KOPT-K1 (cell line): ENCODE data around the gene FAM20C.
"Not testable (repeated sequence)": the region's sequence is repeated elsewhere in the genome, so short reads cannot be mapped to it uniquely, and the experiment has no call there.

Source experiments
- H3K27ac ChIP-seq: fragments of 200-600 bp; sonication (generic); 2 replicates; pipeline ENCODE4 v1.5.1; 2016; ENCODE audit warnings: antibody characterized with exemption, mild to moderate bottlenecking, low read depth, low read length; ENCODE audit not compliant: poor library complexity, severe bottlenecking
- H3K36me3 ChIP-seq: fragments of 200-600 bp; sonication (generic); 2 replicates; pipeline ENCODE4 v1.5.1; 2017; ENCODE audit warnings: antibody characterized with exemption, mild to moderate bottlenecking, low read length, moderate library complexity; ENCODE audit not compliant: insufficient read depth
- H3K9me3 ChIP-seq: fragments of 200-600 bp; sonication (generic); 2 replicates; pipeline ENCODE4 v1.5.1; 2017; ENCODE audit warnings: antibody characterized with exemption, low read length, mild to moderate bottlenecking; ENCODE audit not compliant: insufficient read depth, poor library complexity, severe bottlenecking

The FAM20C gene

DNA sequence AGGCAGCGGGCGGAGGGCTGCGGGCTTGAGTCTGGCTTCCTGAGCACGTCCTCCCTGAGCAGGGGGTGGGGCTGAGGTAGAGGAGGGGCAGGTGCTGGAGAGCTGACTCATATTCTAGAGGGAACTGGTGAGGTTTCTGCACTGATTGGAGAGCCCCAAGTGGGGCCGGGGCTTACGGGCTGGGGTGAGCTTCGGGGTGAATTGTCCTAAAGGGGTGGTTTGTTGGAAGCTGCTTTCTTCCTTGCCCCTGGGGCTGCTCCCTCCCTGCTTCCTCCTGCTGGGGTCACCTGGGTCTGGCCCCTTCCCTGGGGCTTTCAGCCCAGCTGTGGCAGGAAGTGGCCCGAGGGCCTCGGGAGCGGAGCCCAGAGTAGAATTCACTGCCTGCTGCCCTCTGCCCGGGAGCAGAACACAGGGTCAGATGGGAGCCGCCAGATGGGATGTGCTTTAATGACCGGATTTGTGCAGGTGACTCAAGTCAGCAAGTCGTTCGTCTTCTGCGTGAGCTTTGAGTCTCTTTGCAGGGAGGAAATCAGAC lies 48.6 kb downstream of the FAM20C start:
- no peak overlapping the region for H3K27ac ChIP-seq
- no peaks in the 10 kb centered on the region for H3K9me3 ChIP-seq
- H3K36me3 ChIP-seq, result no peaks in the 10 kb centered on the region

DNA sequence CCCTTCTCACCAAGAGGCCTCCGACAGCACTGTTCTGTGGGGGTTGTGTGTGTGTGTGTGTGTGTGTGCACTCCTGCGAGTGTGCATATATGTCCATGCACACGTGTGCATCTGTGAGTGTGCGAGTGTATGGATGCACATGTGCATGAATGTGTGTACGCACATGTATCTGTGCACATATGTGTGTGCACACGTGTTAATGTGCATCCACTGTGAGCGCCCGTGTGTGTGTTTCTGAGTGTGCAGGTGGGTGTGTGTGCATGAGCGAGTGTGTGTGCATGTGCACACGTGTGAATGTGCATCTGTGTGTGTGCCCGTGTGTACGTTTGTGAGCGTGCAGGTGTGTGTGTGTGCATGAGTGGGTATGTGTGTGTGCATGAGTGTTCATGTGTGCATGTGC lies 49.1 kb downstream of the FAM20C start:
- no peaks in the 10 kb centered on the region for H3K9me3 ChIP-seq
- no peaks in the 10 kb centered on the region for H3K36me3 ChIP-seq
- H3K27ac ChIP-seq, result no peak overlapping the region

DNA sequence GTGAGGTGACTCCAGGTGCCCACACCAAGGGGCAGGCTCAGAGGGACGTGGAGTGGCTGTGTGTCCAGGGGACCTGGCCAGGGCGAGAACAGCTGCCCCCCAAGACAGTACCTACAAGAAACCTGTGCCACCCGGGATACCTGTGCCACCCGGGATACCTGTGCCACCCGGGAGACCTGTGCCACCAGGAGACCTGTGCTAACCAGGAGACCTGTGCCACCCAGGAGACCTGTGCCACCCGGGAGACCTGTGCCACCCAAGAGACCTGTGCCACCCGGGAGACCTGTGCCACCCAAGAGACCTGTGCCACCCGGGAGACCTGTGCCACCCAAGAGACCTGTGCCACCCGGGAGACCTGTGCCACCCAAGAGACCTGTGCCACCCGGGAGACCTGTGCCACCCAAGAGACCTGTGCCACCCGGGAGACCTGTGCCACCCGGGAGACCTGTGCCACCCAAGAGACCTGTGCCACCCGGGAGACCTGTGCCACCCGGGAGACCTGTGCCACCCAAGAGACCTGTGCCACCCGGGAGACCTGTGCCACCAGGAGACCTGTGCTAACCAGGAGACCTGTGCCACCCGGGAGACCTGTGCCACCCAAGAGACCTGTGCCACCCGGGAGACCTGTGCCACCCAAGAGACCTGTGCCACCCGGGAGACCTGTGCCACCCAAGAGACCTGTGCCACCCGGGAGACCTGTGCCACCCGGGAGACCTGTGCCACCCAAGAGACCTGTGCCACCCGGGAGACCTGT lies 50.6 kb downstream of the FAM20C start:
- not testable (repeated sequence) for H3K36me3 ChIP-seq, H3K9me3 ChIP-seq, H3K27ac ChIP-seq

DNA sequence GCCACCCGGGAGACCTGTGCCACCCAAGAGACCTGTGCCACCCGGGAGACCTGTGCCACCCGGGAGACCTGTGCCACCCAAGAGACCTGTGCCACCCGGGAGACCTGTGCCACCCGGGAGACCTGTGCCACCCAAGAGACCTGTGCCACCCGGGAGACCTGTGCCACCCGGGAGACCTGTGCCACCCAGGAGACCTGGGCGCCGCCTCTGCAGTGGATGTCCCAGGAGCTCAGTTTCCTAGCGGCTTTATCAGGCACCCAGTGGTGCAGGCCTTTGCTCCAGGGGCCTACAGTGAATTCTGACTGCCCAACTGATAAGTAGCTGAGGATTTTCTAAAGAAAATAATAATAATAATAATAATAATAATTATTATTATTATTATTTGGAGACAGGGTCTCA lies 51.2 kb downstream of the FAM20C start:
- H3K36me3 ChIP-seq, H3K9me3 ChIP-seq, H3K27ac ChIP-seq: not testable (repeated sequence)

DNA sequence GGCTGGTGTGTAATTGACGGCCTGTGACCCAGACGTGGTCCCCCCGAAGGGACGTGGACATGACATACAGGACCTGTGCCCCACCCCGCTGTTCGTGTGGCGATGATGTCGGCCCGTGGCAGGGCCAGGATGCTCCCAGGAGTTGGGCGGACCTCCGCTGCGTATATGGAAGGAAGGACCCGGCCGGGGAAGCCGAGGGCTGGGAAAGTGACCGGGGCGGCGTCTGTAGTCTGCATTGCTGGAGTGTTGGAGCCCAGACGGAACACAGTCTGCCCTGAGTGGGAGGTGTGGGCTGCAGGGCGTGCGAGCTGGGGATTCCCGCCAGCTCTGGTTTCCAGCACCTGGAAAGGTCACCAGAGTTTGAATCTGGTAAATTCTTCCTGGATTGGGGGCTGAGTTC lies 52.6 kb downstream of the FAM20C start:
- no peaks in the 10 kb centered on the region for H3K36me3 ChIP-seq
- no peaks in the 10 kb centered on the region for H3K9me3 ChIP-seq
- no peak overlapping the region for H3K27ac ChIP-seq

DNA sequence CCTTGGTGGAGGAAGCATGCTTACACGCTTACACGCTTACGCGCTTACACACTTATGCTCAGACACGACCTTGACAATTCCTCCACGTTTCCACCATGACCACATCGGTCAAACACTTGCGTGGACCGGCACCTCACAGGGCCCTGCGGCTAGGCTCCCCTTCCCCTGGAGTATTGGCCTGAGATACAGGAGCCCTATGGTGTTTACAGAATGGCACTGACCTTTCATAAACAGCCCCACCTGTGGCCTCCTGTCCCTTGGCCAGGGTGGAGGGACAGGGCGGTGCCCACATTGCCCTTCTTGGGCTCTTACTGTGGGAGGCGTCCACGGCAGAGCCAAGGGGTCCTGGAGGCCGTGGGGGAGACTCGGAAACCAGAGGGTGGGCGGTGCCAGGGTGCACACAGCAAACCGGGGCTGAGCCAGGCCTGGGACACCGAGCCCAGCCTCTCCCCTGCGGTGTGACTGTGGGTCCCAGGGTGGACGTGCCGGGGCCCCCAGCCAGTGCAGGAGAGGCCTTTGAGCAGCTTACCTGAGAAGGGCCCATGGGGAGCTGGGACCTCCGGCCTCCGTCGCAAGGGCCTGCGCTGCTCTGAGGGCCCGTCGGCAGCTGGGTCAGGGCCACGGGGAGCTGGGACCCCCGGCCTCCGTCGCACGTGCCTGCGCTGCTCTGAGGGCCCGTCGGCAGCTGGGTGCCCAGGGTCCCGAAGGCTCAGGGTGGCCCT lies 53.4 kb downstream of the FAM20C start:
- H3K36me3 ChIP-seq, result no peaks in the 10 kb centered on the region
- H3K27ac ChIP-seq, result no peak overlapping the region
- no peaks in the 10 kb centered on the region for H3K9me3 ChIP-seq

DNA sequence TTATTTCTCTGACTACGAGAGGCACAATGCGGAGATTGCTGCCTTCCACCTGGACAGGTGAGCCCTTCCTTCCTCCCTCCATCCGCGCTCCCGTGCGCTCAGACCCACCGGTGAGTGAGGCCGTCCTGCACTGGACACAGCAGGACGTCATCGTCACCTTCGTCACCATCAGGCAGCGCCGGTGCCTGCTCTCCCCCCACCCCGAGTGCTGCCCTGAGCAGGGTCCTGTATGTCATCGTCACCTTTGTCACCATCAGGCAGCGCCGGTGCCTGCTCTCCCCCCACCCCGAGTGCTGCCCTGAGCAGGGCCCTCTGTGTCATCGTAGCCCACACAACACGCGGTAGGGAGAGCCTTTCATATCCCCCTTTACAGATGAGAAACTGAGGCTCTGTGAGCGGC lies 54.1 kb downstream of the FAM20C start:
- Histone ChIP-seq H3K9me3 (no peaks in the 10 kb centered on the region), H3K36me3 (no peaks in the 10 kb centered on the region)

DNA sequence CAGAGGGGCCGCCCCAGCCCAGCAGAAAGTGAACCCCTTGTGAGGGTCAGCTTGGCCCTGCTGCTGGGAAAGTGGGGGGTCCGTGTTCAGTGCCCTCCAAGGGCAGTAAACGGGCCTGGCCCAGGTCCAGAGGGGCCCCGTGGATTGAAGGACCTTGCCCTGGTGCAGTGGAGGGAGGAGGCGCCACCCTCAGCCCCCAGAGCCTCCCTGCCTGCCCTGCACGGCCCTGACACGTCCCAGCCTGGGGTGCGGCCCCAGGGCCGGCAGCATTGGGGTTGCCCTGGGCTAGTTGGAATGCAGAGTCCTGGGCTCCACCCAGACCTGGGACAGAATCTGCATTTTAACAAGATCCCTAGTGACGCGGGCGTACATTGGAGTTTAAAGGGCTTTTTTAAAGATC lies 54.8 kb downstream of the FAM20C start:
- no peak overlapping the region for H3K27ac ChIP-seq
- no peaks in the 10 kb centered on the region for H3K36me3 ChIP-seq

More for the DNA sequence above, 54.1 kb downstream of the FAM20C start:
- H3K27ac ChIP-seq, result no peak overlapping the region

DNA sequence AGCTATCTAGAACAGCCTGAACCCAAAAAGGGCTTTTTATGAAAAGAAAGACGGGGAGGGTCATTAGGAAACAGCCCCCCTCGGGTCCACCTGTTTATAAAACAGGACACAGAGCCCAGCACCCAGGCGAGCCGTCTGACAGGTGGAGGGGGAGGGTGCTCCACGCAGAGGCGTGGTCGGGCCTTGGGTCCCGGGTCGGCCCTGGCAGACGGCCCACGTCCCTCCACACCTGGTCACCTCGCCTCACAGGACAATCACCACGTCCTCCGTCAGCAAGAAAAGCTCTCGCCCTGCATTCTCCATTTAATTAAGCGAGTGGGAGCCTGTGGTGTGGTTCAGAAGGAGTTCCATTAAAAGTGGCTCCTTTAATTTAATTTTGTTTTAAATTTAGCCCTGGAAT lies 55.3 kb downstream of the FAM20C start:
- Histone ChIP-seq H3K9me3 (no peaks in the 10 kb centered on the region), H3K27ac (no peak overlapping the region), H3K36me3 (no peaks in the 10 kb centered on the region)

More for the DNA sequence above, 54.8 kb downstream of the FAM20C start:
- no peaks in the 10 kb centered on the region for H3K9me3 ChIP-seq

DNA sequence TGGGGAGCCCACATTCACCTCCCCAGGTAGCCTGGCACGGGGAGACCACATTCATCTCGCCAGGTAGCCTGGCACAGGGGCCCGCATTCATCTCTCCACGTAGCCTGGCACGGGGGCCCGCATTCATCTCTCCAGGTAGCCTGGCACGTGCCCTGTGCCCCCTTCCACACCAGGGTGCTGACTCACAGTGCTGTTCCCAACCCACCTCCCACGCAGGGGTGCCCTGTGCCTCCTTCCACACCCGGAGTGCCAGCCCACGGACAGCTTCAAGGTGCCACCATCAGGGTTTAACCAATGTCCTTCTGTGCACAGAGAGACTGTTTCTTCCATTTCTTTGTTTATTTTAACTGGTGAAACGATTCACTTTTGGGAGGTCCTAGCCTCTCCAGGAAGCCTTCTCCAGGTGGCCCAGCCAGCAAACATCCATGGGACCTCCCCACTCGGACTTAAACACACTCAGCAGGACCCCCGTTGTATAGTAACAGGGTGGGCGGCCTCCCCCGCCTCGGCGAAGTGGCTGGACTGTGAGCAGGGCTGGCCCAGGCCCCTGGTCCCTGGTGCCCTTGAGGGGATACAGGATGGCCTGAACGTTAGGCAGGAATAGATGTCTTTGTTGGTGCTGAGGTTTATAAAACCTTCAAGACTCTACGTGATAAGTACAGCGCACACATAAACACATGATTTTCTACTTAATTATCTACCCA lies 56.5 kb downstream of the FAM20C start:
- no peaks in the 10 kb centered on the region for H3K36me3 ChIP-seq
- no peak overlapping the region for H3K27ac ChIP-seq
- H3K9me3 ChIP-seq, result no peaks in the 10 kb centered on the region

DNA sequence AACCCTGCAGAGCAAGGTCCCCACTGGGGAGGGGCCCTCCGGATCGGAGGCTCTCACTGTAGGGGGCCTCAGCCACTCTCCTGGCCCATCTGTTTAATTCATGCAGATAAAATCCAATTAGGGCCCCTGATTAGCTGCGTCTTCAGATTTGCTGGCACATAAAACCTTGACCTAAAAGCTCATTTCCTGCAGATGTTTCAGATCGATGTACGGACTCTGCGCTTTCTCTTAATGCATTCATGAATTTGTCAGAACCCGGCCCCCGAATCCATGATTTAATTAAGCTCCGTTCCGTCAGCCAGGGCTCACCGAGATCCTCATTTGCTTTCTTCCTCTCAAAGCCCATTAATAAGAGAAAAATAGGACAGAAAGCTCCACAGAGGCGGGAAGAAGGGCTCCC lies 57.6 kb downstream of the FAM20C start:
- Histone ChIP-seq H3K9me3 (no peaks in the 10 kb centered on the region), H3K36me3 (no peaks in the 10 kb centered on the region), H3K27ac (no peak overlapping the region)

DNA sequence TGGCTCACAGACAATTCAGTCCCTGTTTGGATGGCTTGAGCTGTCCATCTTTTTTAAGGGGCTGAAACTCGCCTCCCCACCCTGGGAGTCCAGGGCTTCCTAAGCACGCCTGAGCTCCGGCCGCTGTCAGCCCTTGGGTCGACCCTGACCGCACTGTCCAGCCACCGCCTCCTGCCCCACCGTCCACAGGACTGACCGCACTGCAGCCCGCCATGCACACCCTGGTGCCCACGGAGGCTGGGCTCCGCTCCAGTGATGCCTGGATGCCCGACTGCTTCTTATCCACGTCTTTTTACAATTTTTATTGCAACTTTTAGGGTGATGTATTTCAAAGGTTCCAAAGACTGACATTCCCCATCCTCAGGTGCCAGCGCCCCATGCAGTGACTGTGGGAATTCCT lies 58.2 kb downstream of the FAM20C start:
- no peaks in the 10 kb centered on the region for H3K36me3 ChIP-seq
- no peaks in the 10 kb centered on the region for H3K9me3 ChIP-seq
- H3K27ac ChIP-seq, result no peak overlapping the region

DNA sequence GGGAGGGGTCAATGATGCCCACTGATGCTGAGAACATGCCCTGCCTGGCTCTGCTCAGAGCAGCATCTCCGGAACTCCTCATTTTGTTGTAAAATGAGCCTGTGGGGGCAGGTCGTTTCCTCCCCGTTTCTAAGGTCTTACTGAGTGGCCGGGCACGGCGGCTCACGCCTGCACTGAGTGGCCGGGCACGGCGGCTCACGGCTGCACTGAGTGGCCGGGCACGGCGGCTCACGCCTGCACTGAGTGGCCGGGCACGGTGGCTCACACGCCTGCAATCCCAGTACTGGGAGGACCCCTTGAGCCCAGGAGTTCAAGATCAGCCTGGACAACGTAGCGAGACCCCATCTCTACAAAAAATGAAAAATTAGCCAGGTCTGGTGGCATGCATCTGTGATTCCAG lies 58.6 kb downstream of the FAM20C start:
- H3K36me3 ChIP-seq, result no peaks in the 10 kb centered on the region
- no peaks in the 10 kb centered on the region for H3K9me3 ChIP-seq
- no peak overlapping the region for H3K27ac ChIP-seq

DNA sequence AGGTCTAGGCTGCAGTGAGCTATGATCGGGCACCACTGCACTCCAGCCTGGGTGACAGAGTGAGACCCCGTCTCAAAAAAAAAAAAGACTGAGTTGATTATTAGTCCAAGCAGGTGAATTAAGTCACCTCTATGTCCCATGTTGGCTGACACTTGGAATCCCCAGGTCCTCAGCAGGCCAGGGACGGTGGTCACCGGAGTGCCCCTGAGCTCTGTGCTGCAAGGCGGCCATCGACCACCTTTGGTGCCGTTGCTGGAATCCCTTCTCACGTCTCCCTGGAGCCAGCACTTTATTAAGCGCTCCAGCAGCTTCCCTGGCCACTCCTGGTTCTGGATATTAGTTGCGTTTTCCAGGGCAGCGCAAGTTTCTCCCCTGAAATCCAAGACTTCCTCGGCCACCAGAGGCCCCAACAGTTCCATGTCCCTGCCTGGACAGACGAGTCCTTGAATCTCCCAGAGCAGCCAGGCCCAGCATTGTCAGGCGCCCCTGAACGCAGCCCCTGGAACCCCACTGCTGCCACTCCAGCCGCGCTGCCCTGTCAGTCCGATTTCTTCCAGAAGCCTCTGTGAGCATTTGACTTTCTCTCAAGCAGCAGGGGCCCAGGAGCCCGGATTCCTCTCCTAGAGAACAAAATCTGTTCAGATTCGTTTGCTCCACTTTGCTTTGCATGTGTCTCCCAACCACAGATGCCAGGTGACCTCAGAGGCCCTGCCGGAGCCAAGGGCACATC lies 59.2 kb downstream of the FAM20C start:
- no peaks in the 10 kb centered on the region for H3K36me3 ChIP-seq
- H3K9me3 ChIP-seq, result no peaks in the 10 kb centered on the region
- no peak overlapping the region for H3K27ac ChIP-seq
